ENCODE measurements around the gene LRRC8D. TPM values are rescaled to one million over a fixed set of nuclear protein-coding genes. Genes with fewer than 3 reads are reported as not detected.

LRRC8D gene
- total RNA-seq, 1 donor from 2014 or later, result 1.3 TPM

DNA sequence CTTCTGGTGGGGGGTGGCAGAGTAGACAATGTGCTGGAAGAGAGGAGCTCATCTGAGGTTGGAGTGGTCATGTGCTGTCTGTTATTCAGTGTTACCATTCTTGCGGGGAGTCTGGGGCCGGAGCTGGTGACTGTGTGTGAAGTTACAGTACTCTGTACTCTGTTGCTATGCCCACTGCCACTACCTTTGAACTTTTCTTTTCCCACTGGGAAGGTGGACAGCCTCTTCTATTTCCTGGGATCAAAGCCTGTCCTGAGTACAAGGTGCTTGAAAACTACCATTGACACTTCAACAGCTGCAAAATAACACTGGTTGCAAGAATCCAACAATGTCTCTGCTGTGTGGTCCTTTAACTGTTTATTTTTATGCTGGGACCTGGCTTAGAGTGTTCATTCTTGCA is 107.7 kb downstream of the LRRC8D start:
- no peak overlapping the region for H3K27ac ChIP-seq
- no peaks in the 10 kb centered on the region for H3K4me1 ChIP-seq
- H3K4me3 ChIP-seq, result no peak overlapping the region
- no peak for DNase-seq (ENCODE audit: low spot score in 2 of 2)
- peaks cover under 1 to 7% of the 10 kb centered on the region in 2 donors for H3K36me3 ChIP-seq
- TF ChIP-seq, protein P1, sequence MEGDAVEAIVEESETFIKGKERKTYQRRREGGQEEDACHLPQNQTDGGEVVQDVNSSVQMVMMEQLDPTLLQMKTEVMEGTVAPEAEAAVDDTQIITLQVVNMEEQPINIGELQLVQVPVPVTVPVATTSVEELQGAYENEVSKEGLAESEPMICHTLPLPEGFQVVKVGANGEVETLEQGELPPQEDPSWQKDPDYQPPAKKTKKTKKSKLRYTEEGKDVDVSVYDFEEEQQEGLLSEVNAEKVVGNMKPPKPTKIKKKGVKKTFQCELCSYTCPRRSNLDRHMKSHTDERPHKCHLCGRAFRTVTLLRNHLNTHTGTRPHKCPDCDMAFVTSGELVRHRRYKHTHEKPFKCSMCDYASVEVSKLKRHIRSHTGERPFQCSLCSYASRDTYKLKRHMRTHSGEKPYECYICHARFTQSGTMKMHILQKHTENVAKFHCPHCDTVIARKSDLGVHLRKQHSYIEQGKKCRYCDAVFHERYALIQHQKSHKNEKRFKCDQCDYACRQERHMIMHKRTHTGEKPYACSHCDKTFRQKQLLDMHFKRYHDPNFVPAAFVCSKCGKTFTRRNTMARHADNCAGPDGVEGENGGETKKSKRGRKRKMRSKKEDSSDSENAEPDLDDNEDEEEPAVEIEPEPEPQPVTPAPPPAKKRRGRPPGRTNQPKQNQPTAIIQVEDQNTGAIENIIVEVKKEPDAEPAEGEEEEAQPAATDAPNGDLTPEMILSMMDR (IDR thresholded peaks at IDR 0.05), result no peak
- H3K9me3 ChIP-seq, result no peaks in the 10 kb centered on the region
- intact Hi-C loops (cut with DNase I), result no loop called here
- H3K27me3 ChIP-seq, result no peaks in the 10 kb centered on the region

DNA sequence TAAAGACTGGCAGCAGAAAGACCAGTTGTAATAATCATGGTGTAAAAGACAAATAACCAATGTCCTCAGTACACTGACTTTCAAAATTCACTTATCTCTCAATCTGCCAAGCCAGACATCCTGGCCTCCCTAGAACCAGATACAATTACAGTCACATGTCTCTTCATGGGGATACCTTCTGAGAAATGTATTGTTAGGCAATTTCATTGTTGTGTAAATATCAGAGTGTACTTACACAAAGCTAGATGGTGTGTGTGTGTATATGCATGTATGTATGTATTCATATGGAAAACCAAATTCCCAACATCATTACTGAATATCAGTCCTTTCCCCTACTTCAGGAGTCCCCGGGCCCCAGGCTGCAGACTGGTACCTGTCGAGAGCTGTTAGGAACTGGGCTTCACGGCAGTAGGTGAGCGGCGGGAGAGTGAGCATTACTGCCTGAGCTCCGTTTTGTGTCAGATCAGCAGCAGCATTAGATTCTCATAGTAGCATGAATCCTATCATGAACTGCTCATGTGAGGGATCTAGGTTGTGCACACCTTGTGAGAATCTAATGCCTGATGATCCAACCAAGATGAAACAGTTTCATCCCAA is 108.7 kb downstream of the LRRC8D start:
- no peak for DNase-seq (ENCODE audit: low spot score in 2 of 2)
- intact Hi-C loops (cut with DNase I), result no loop called here
- Histone ChIP-seq H3K27me3 (no peaks in the 10 kb centered on the region), H3K36me3 (peaks cover 5 to 14% of the 10 kb centered on the region in 2 donors), H3K4me3 (no peak overlapping the region), H3K27ac (no peak overlapping the region), H3K9me3 (no peaks in the 10 kb centered on the region), H3K4me1 (no peaks in the 10 kb centered on the region)
- TF ChIP-seq, protein P1 (IDR thresholded peaks at IDR 0.05), result no peak

DNA sequence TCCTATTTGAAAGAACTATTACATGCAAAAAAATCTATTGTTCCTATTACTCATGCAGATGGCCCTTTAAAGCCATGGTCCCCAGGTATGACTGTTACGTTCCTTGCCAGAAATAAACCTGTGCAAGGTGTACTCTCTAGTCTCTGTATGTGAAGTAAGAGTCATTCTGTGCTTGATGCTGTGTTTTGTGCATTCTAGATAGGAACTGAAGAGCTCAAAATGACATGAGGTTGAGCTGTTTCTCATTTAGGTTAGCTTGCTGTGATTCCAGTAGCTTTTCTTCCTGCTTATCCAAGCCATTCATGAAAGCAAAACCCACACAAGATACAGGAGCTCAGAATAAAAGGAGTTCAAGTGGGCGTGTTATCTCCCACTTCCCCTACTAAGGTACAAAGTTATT is 109.7 kb downstream of the LRRC8D start:
- Histone ChIP-seq H3K9me3 (no peaks in the 10 kb centered on the region), H3K4me3 (no peak overlapping the region), H3K27me3 (no peaks in the 10 kb centered on the region), H3K27ac (no peak overlapping the region), H3K4me1 (no peaks in the 10 kb centered on the region), H3K36me3 (peaks cover 5 to 14% of the 10 kb centered on the region in 2 donors)
- DNase-seq (ENCODE audit: low spot score in 2 of 2), result no peak
- intact Hi-C loops (cut with DNase I), result no loop called here
- TF ChIP-seq, protein P1 (IDR thresholded peaks at IDR 0.05), result no peak

DNA sequence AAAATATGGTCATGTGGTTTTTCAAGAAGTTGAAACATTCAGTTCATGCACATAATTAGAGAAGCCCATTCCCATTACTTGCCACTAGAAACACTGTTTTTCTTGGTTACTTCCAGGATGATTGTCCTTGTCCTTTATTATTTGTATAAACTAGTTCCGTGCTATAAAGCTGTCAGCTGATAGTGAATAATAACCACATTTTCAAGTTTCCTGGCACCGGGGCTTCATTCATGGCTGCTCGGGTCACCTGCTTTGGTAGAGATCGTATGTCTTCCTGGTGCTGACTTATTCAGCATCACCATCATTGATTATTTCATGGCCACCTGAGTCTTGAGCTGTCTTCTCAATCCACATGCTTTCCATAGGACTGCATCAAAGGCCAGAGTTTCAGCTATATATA is 111.1 kb downstream of the LRRC8D start:
- DNase-seq (ENCODE audit: low spot score in 2 of 2), result no peak
- no peaks in the 10 kb centered on the region for H3K9me3 ChIP-seq
- no peak overlapping the region for H3K27ac ChIP-seq
- H3K4me3 ChIP-seq, result no peak overlapping the region
- TF ChIP-seq, protein P1 (IDR thresholded peaks at IDR 0.05), result no peak
- intact Hi-C loops (cut with DNase I), result no loop called here
- H3K4me1 ChIP-seq, result no peaks in the 10 kb centered on the region
- H3K36me3 ChIP-seq, result peaks cover 5 to 14% of the 10 kb centered on the region in 2 donors
- H3K27me3 ChIP-seq, result no peaks in the 10 kb centered on the region

DNA sequence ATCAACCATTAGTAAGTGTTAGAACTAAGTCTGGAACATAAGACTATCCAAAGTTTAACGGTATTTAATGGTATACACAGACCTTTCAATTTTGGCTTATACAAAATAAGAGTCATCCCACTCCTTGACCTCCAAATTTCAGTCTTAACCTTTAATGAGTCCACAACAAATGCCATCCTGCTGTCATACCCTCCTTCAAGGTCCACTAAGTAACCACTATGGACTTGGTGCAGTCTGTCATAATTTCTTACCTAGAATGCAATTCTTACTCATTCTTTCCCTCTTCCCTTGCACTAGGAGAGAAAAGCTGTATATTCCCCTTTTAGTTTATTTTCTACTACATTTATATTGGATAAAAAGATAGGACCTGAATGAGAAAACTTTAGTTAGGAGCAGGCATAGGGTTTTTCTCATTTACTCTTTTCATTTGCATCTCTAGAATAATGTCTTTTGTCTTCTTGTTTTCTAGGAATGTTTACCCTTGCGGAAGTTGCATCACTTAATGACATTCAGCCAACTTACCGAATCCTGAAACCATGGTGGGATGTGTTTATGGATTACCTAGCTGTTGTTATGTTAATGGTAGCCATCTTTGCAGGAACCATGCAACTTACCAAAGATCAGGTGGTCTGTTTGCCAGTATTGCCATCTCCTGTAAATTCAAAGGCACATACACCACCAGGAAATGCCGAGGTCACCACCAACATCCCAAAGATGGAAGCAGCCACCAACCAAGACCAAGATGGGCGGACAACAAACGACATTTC is 111.9 kb downstream of the LRRC8D start:
- H3K4me1 ChIP-seq, result no peaks in the 10 kb centered on the region
- DNase-seq (ENCODE audit: low spot score in 2 of 2), result no peak
- intact Hi-C loops (cut with DNase I), result no loop called here
- peaks cover 5 to 14% of the 10 kb centered on the region in 2 donors for H3K36me3 ChIP-seq
- TF ChIP-seq, protein P1 (IDR thresholded peaks at IDR 0.05), result no peak
- no peaks in the 10 kb centered on the region for H3K27me3 ChIP-seq
- no peak overlapping the region for H3K27ac ChIP-seq
- H3K4me3 ChIP-seq, result no peak overlapping the region
- no peaks in the 10 kb centered on the region for H3K9me3 ChIP-seq
